ENCODE measurements around the gene NUTM1.
A peak's percentile ranks its signal among the peaks of the same experiment; 100 is the strongest.

NUTM1 gene

DNA sequence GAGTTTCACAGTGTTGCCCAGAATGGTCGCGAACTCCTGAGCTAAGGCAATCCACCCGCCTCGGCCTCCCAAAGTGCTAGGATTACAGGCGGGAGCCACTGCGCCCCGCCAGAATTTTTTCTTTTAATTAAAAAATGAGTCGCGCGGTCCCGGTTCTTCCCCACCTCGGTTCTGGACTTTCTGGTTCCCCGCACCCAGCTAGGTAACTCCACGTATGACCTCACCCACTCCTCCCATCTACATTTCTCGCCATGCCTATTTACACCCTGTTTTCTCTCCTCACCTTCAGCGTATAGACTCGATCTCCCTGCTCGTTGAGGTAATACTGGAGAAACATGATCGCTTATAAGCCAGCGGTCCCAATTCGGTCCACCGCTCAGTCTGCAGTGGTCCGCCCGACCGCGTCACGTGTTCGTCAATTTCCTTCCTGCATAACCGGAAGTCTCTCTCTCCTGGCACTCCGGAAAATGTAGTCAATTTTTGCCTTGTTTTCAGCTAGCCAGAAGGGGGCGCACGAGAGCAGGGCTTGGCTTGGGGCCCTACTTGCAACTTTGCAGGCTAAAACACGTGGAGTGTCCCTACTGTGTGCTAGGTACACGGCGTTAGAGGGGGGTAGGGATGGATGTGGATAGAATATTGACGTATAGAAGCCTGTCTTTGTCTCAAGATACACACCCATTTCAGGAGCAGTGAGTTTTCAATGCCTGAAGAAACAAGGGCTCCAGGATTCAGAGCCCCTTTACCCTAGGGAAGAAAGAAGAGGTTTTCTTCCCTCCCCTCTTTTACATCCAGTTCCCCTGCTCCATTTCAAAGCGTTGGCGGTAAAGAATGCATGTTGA, at the start of gene NUTM1, which contains the start of gene NOP10:
NUTM1 (plus strand) TSS at position 579 of the 839 bp plus-strand sequence. CDS start 382 bp downstream, outside the sequence.
NOP10 (minus strand) TSS at position 400 of the 839 bp plus-strand sequence; CDS start at position 337, 63 bp downstream.
- DNase-seq: peak; percentile 71

GRCh38 chr15:34297059-34297458, 46.1 kb upstream of the NUTM1 start:
- DNase-seq: no peak

DNA sequence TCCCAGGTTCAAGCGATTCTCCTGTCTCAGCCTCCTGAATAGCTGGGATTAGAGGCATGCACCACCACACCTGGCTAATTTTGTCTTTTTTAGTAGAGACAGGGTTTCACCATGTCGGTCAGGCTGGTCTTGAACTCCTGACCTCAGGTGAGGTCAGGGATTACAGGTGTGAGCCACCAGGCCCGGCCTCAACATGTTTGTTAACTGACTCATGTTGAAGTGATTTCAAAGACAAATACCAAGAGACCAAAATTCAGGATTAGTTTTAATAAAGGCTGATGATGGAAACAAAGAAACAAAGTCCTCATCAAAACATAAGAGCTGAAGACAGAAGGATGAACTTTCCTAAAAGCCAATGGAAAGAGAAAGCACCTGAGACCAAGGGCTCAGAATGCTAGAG, 42.1 kb upstream of the NUTM1 start:
- DNase-seq: no peak

DNA sequence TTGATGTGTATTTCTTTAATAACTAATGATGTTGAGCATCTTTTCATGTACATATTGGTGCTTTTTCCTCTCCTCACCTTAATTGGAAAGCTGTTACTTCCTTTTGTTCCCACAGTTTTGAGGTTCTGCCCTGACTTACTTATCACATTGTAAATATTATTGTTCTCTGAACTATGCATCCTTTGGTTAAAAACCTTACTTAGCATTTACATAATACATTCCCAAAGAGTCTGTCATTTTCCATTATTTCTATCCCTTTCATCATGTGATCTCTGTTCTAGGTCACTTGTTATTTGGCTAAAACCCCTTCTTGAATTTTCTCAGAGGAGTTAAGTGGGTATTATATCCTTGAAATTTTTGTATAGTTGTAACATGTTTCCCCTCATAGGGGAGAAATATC, 38.5 kb upstream of the NUTM1 start:
- DNase-seq: no peak

- DNase-seq: no peak
Observed at GRCh38 chr15:34311563-34311962, 31.6 kb upstream of the NUTM1 start.

GRCh38 chr15:34314491-34315490, 28.3 kb upstream of the NUTM1 start:
- DNase-seq: no peak

GRCh38 chr15:34318277-34319079, 24.6 kb upstream of the NUTM1 start:
- peak; percentile 9 for DNase-seq

DNA sequence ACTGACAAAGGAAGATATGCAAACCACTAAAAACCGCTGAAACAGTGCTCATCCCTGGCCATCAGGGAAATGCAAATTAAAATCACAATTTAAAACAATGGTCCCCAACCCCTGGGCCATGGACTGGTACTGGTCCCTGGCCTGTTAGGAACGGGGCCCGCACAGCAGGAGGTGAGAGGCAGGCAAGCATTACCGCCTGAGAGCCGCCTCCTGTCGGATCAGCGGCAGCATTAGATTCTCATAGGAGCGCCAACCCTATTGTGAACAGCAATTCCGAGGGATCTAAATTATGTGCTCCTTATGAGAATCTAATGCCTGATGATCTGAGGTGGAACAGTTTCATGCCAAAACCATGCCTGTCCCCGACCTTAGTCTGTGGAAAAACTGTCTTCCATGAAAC, 19.9 kb upstream of the NUTM1 start:
- no peak for DNase-seq

- DNase-seq: no peak
Observed at GRCh38 chr15:34324933-34325332, 18.2 kb upstream of the NUTM1 start.

GRCh38 chr15:34325368-34325767, 17.7 kb upstream of the NUTM1 start:
- DNase-seq: no peak

DNA sequence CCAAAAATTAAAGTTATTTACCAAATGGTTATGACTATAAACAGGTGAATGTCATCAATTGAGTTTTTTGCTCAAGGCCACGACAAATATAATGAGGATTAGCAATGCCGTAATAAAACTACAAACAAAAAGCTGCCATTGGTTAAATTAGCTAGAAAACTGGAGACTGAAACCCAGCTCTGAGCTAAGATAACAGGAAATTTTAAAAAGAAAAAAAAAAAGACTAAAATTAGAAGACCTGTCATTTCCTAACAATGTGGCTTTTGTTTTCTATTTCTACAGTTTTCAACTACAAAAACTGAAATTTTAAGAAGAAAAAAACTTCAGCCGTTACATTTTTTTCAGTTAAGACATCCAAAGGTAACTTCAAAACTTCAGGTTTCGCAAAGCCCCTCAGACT, 15.2 kb upstream of the NUTM1 start:
- no peak for DNase-seq

DNA sequence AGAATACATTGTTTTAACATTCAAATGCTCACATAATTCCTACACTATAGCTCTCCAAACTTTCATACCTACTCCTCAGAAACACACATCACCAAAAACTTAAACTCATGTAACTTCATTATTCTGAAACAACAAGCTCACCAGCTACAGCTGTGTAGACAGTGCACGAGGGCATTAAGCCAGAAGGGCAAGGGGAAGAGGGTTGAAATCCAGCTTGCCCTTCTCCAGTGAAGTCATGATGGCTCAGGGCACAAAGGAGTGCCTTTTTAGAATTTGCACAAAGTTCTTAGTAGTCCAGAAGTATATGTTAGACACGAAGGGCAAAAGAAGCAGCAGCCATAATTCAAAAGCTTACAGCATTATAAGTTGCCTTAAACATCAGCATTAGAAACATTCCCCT, 14.1 kb upstream of the NUTM1 start:
- no peak for DNase-seq

GRCh38 chr15:34330279-34330678, 12.8 kb upstream of the NUTM1 start:
- no peak for DNase-seq

- no peak for DNase-seq
Observed at GRCh38 chr15:34331809-34332208, 11.3 kb upstream of the NUTM1 start.

GRCh38 chr15:34332553-34333120, 10.5 kb upstream of the NUTM1 start:
- no peak for DNase-seq

- DNase-seq: no peak
Observed at GRCh38 chr15:34334672-34335071, 8.4 kb upstream of the NUTM1 start.

DNA sequence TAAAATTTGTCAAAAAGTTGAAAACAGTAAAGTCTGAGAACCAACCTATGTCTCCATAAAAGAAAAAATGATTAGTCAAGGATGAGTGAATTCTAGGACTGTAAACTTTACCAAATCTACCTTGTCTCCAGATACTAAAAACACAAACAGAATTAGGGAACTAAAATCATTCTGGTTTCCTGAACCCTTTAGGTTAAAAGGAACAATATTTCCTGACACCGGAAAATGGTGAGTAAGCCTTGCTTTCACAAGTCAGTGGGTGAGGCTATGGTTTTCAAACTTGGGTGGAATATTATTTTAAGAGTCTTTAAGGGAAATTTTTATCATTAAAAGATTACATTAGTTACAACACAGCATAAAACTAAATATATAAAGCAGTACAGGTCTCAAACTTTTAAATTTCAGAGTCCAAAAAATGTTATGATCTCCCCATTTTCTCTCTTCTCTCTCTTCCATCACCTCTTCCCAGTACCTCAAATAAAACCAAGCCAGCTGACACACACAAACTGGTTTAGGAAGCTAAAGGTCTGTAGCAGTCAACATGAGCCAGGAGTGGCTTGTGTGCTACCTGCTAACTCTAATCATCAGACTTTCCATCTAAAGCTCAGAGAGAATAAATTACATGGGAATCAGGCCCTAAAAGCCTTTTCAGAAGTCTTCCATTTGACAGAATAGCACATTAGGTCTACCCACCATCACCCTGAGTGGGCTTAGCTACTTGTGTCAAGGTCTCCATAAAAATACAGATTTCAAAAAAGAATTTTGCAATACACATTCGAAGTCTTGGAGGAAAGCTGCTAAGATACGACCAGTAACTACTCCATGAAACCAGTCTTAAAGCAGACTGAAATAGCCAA, 7.7 kb upstream of the NUTM1 start:
- no peak for DNase-seq

DNA sequence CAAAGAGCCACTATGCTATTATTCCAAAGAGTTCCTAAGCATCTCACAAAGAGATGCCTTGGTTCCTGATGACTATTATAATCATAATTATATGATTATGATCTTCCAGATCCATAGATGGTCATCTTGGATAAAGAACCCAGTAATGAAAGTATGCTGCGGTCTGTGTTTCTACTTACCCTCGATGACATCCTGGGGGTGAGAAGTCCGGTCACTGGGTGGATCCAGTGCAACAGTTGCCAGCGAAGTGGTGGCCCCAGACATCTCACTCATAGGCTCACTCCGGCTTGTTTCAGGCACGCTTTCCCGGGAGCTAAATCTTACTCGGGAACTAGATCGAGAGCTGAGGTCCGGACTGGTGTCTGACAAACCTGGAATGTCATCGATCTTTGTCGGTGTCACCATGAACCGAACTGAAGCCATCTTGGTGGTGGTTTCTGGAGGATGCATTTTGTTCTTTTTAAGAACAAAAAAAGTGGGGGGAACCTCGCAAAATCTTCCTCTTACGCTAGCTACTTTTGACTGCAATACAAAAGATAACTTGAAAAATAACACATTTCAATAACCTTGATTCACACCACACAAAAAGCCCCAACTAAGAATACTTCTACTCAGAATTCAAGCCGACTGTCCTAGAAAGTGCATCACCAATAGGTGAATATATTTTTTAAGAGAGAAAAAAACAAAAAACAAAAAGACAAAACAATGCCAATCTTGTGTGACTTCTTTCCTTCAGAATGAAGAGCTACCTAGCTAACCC, 6.7 kb upstream of the NUTM1 start:
- no peak for DNase-seq

GRCh38 chr15:34336991-34337556, 6.0 kb upstream of the NUTM1 start:
- DNase-seq: no peak

All from NCI-H2029 (cell line).